Myocyte (in vitro differentiated cells): Measurements from ENCODE around the gene SPINK8. TPM values are rescaled to one million over a fixed set of nuclear protein-coding genes. Genes with fewer than 3 reads are reported as not detected.
A peak's percentile ranks its signal among the peaks of the same experiment; 100 is the strongest.
"Not testable (repeated sequence)": the region's sequence is repeated elsewhere in the genome, so short reads cannot be mapped to it uniquely, and the experiment has no call there.

Experiments used
- DNase-seq: peaks from one replicate; pipeline ENCODE4 v3.0.0-alpha.2; 2012; ENCODE audit warnings: low read depth
- microRNA counts: library from miRNA; unstranded; fragments of <30 nt; microRNA quantifications from one replicate; lab custom pipeline; 2016
- microRNA-seq: library from miRNA; unstranded; fragments of <30 nt; microRNA quantifications from one replicate; pipeline ENCODE4, GENCODE V29; 2016
- total RNA-seq: library from RNA; depleted of rRNA; stranded (reverse); fragments of >200 nt; gene quantifications from 2 replicates; pipeline ENCODE4 v1.2.3, GENCODE V29; 2014

SPINK8 gene
- total RNA-seq, 1 donor from 2014 or later: not detected

DNA sequence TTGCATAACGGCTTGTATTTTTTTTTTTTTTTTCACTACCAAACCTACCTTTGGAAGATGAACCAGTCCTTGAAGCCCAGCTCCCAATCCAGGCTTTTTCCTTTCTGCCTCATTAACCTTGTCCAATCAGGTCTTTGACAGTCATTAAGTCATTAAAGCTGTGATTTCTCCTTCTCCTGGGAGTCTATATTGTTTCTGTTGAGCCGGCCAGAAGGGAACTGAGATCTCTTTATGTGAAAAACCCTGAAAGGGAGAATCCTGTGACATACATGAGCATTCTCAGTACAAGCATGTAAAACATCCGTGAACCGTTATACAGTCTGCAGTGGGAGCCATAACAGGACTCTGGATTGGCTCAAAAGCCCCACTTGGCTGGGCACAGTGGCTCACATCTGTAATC, 52.6 kb downstream of the SPINK8 start:
- DNase-seq: no peak

DNA sequence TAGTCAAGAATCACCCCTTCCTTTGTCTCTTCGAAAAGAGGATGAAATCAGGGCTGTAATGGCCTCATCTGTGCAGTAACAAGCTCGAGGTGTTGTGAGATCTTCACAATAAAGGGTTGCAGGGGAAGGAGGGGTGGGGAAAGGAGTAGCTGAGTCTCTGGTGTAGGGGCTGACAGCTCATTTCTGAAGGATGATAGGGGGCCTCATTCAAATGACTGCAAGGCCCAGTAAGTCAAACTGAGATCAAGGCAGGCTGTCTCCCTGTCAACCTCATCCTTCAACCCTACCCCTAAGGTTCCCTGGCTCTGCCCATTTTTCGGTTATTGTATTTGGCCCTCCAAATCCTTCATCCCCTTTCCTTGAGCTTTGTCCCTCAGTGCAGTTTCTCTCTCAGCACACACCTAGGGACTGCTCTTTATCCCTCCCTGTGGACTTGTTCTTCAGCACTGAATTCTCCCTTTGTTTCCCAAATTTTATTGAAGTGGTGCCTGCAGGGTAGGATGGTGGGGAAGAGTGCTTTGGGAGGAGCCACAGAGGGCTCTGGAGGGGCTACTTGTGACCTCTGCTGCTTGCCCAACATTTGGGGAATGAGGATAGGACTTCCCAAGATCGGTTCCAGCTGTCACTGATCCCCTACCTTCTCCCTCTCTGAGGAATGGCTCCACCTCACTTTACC, 54.4 kb downstream of the SPINK8 start:
- no peak for DNase-seq

DNA sequence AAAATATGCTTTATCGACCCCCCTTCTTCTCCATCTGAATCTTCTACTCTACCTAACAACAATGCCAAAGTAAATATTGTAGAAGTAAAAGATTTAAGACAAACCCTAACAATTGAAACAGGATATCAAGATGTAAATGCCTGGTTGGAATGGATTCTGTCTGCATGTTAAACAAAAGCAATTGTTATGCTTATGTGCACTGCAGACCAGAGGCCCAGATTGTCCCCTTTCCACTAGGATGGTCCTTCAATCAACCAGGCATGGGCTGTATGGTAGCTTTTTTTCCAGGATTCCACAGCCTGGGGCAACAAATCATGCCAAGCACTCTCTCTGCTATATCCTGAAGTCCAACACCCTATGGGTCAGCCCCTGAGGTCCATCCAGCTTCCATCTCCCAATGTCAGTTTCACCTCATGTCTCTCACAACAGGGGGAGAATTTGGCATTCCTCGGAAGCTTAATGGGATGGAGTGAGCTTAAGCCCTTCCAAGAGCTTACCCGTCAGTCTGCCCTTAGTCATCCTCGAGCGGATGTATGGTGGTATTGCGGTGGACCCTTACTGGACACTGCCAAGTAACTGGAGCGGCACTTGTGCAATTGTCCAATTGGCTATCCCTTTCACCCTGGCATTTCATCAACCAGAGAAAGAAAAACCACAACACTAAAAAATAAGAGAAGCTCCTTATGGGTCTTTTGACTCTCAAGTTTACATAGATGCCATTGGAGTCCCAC, 56.4 kb downstream of the SPINK8 start:
- DNase-seq: no peak

DNA sequence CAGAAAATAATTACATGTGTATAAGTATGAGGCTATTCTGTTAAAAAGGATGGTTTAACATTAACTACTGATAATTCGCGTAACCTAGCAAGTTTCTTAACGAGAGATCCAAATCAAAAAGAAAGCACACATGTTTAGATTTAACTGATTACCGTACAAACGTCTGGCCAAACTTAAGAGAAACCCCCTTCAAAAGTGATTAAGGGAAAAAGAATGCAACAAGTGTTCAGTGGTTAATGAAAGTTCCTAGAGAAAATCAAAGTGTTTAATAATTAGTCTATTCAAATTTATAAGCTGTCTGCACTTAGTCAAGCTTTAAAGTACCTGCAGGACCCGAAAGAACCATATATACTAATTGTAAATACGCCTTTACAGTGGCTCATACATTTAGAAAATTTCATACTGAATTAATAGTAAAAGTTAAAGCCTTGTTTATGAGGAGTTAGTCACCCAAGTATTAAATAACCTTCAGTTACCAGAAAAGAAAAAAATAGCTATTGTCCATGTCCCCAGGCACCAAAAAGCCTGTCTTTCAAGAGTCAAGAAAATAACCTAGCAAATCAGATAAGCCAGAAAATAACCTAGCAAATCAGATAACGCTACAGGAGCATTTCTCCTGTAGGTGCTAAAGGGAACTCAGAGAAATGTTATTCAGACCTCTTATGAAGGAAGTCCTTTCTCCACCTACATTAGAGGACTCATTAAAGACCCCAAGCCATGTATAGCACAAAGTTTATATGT, 58.0 kb downstream of the SPINK8 start:
- DNase-seq: no peak

DNA sequence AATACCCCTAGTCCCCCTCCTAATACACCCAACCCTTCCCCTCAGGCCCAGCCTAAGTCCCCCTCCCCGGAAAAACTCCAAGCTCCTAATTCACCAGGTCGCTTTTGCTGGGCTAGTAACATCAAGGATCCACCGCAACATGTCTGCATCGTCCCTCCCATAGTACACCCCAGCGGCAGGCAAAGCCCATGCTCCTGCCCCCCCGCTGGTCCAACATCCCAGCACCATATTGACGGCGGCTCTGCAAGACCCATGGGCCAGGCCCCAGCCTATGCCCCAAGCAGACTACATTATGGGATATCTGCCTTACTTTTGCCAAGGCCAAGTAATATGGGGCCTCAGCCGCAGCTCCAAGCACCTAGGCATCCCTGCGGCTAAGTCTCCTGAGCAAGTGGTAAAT, 59.0 kb downstream of the SPINK8 start:
- DNase-seq: no peak

DNA sequence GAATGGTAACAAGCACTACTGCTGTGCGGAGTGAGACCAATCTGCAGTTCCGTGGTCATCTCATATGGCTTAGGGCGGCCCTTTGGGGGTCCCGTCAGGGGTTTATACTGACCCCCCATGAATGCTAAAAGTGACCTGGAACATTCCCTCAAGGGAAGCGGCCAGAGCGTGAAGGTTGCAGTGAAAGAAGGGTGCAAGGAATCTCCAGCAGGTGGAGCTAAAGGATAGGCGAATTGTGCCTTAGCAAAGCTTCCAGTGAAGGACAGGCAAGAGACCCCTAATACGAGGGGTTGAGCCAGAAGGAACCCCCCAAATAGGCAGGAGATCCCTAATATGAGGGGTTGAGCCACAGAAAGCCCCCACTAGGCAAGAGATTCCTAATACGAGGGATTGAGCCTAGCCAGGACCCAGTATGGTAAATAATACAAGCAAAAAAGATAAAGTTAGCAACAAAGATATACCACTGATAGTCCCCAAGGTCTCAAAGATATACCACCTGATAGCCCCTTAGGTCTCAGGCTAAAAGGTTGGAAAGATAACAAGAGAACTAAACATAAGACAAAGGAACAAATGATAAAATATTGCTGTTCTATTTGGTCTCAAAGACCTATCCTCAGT, 59.8 kb downstream of the SPINK8 start:
- DNase-seq: peak; percentile 71

DNA sequence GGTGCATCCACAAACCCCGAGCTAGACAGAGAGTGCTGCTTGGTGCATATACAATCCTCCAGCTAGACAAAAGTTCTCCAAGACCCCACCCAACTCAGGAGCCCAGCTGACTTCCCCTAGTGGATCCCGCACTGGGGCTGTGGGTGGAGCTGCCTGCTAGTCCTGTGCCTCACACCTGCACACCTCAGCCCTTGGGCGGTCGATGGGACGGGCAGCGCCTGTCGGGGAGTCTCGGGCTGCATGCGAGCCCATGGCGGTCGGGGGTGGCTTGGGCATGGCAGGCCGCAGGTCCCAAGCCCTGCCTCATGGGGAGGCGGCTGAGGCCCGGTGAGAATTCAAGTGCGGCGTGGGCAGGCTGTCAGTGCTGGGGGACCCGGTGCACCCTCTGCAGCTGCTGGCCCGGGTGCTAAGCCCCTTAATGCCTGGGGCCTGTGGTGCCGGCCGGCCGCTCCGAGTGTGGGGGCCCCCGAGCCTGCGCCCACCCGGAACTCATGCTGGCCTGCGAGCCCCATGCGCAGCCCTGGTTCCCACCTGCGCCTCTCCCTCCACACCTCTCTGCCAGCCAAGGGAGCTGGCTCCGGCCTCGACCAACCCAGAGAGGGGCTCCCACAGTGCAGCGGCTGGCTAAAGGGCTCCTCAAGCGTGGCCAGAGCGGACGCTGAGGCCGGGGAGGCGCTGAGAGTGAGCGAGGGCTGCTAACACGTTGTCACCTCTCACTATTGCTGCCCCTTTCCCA, 61.5 kb downstream of the SPINK8 start:
- DNase-seq: no peak

DNA sequence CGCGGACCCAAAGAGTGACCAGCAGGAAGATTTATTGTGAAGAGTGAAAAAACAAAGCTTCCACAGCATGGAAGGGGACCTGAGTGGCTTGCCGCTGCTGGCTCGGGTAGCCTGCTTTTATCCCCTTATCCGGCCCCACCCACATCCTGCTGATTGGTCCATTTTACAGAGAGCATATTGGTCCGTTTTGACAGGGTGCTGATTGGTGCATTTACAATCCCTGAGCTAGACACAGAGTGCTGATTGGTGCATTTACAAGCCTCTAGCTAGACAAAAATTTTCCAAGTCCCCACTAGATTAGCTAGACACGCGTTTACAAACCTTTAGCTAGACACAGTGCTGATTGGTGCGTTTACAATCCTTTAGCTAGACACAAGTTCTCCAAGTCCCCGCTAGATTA, 62.2 kb downstream of the SPINK8 start:
- DNase-seq: not testable (repeated sequence)

DNA sequence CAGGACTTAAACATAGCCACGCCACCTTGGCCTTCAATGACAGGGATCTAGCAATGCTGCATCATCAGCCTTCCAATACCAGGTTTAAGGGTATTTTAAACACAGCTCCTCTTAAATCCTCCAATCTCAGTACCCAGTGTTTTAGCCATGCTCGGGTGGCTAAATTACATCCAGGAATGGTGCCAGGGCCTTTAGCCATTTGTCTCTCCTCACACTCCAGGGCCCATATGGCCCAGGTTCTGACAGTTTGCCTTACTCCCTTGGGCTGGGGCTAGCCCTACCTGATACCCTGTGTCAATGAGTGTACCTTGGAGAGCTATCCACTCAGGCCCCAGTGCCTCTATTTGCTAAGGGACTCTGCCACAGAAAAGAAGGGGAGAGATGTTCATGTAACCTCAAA, 63.2 kb downstream of the SPINK8 start:
- DNase-seq: no peak

DNA sequence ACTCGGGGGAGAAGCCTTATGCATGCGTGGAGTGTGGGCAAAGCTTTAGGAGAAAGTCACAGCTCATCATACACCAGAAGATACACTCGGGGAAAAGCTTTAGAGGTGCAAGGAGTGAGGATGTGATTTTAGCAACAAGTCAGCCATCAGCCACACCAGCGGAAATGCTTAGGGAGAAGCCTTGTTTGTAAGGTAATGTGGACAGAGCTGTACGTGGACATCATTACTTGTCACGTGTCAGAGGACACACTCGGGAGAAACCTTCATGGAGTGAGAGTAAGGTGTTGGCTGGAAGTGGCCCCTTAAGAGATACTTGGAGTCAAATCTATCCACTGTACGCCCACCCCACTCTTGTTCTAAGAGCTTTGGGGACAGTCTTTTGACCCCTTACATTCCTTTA, 63.9 kb downstream of the SPINK8 start:
- no peak for DNase-seq

DNA sequence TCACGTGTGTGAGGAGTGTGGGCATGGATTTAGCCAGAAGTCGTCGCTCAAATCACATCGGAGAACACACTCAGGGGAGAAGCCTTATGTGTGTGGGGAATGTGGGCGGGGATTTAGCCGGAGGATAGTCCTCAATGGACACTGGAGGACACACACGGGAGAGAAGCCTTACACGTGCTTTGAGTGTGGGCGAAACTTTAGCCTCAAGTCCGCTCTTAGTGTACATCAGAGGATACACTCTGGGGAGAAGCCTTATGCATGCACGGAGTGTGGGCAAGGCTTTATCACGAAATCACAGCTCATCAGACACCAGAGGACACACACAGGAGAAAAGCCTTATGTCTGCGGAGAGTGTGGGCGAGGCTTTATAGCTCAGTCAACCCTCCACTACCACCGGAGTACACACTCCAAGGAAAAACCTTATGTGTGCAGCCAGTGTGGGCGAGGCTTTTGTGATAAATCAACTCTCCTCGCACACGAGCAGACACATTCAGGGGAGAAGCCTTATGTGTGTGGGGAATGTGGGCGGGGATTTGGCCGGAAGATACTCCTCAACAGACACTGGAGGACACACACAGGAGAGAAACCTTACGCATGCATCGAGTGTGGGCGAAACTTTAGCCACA, 64.4 kb downstream of the SPINK8 start:
- no peak for DNase-seq

DNA sequence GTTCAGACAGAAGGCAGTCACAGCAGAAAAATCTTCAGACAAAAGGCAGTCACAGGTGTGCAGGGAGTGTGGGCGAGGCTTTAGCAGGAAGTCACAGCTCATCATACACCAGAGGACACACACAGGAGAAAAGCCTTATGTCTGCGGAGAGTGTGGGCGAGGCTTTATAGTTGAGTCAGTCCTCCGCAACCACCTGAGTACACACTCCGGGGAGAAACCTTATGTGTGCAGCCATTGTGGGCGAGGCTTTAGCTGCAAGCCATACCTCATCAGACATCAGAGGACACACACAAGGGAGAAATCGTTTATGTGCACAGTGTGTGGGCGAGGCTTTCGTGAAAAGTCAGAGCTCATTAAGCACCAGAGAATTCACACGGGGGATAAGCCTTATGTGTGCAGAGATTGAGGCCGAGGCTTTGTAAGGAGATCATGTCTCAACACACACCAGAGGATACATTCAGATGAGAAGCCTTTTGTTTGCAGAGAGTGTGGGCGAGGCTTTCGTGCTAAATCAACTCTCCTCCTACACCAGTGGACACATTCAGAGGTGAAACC, 65.0 kb downstream of the SPINK8 start:
- no peak for DNase-seq

DNA sequence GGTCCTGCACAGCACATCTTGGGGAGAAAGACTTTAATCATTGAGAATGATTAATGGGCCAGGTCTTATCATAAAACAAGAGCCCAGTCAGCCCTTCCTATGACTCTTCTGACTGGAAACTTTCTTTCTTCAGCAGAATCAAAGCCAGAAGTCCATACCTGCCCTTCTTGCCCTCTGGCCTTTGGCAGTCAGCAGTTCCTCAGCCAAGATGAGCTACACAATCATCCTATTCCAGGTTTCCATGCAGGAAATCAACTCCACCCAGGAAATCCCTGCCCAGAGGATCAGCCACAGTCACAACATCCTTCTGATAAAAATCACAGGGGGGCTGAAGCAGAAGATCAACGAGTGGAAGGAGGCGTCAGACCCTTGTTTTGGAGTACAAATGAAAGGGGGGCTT, 65.7 kb downstream of the SPINK8 start:
- DNase-seq: no peak

DNA sequence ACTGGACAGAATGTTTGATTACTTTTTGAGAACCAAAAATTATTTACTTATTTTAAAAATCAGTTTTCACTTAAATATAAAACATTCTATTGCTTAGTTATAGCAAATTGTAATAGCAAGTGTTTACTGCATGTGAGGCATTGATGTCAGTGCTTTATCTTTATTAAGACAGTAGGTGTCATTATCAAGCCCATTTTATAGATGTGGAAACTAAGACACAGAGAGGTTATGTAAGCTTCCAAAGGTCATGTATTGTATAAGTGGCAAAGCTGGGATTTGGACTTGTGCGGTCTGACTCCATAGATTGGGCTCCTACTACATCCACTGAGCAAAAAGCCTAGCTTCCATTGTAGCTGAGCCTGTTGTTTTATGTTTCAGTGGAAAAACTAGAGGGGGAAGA, 74.9 kb downstream of the SPINK8 start:
- no peak for DNase-seq

MicroRNAs within 50 kb of the gene (microRNA counts, 767-probe panel; counts per million panel counts)
- not detected for microRNA hsa-miR-2115-5p (lab: Ali Mortazavi, UCI)

Small RNAs within 50 kb of the gene (microRNA-seq; reads per million reads assigned to microRNA genes)
- not detected for gene MIR2115

Other genes with a start within 250 kb of the SPINK8 start
- gene CDC25A, start 145.2 kb downstream of the SPINK8 start, total RNA-seq: 2.2 and 2.5 TPM in 2 replicates
- gene CAMP, start 110.2 kb downstream of the SPINK8 start, total RNA-seq: not detected in 2 replicates
- 8.6 and 8.9 TPM in 2 replicates for gene ZNF589, start 92.6 kb downstream of the SPINK8 start, total RNA-seq
- 21.0 and 24.1 TPM in 2 replicates for gene NME6, start 32.3 kb downstream of the SPINK8 start, total RNA-seq
- 0.21 TPM in 1 of 2 replicates, not detected in the other for gene FBXW12, start 38.6 kb upstream of the SPINK8 start, total RNA-seq
- gene PLXNB1, start 96.4 kb upstream of the SPINK8 start, total RNA-seq: 59.2 and 75.7 TPM in 2 replicates
- gene CCDC51, start 106.5 kb upstream of the SPINK8 start, total RNA-seq: 26.2 and 39.4 TPM in 2 replicates
- 195 and 221 TPM in 2 replicates for gene TMA7, start 106.6 kb upstream of the SPINK8 start, total RNA-seq
- 7.8 and 10.4 TPM in 2 replicates for gene ATRIP, start 113.1 kb upstream of the SPINK8 start, total RNA-seq
- 87.2 and 101 TPM in 2 replicates for gene SHISA5, start 170.5 kb upstream of the SPINK8 start, total RNA-seq
- 7.0 and 8.1 TPM in 2 replicates for gene PFKFB4, start 223.1 kb upstream of the SPINK8 start, total RNA-seq
- 0.11 and 0.31 TPM in 2 replicates for gene UCN2, start 230.1 kb upstream of the SPINK8 start, total RNA-seq